GM12864 (cell line): ENCODE results near the gene OLFML2A.

Experiments
- DNase-seq: peaks from one replicate; pipeline ENCODE4 v3.0.0-alpha.2; 2011; ENCODE audit warnings: low read depth
- H3K4me3 ChIP-seq: 2 replicates; pipeline ENCODE4 v1.5.1; 2011; ENCODE audit warnings: mild to moderate bottlenecking, low read depth, low read length, control low read depth
- CTCF ChIP-seq: IDR thresholded peaks from 2 replicates; pipeline ENCODE4 v1.5.1; 2011; ENCODE audit warnings: low read depth, mild to moderate bottlenecking, moderate library complexity, low read length, control low read depth, inconsistent platforms; ENCODE audit errors: missing control alignments

The OLFML2A gene

GRCh38 chr9:124849801-124850200, 72.9 kb downstream of the OLFML2A start:
- TF ChIP-seq CTCF: no peak
- H3K4me3 ChIP-seq: no peak overlapping the region
- DNase-seq: no peak

GRCh38 chr9:124852121-124852828, 75.3 kb downstream of the OLFML2A start:
- TF ChIP-seq CTCF: no peak
- no peak overlapping the region for H3K4me3 ChIP-seq
- no peak for DNase-seq

GRCh38 chr9:124852829-124853531, 76.0 kb downstream of the OLFML2A start, which contains the start of gene WDR38:
Gene WDR38 (plus strand): TSS chr9:124853460. CDS start chr9:124853532, 72 bp downstream.
- peak within 1 kb of the TSS; percentile 55 for H3K4me3 ChIP-seq
- no peak for DNase-seq
- peak; percentile 84 for TF ChIP-seq CTCF

- H3K4me3 ChIP-seq: peak overlapping the region; percentile 55
- TF ChIP-seq CTCF: no peak
- no peak for DNase-seq
Observed at GRCh38 chr9:124853605-124854143, 76.7 kb downstream of the OLFML2A start.

- TF ChIP-seq CTCF: no peak
- no peak overlapping the region for H3K4me3 ChIP-seq
- no peak for DNase-seq
Observed at GRCh38 chr9:124854161-124854560, 77.2 kb downstream of the OLFML2A start.

- no peak for DNase-seq
- H3K4me3 ChIP-seq: no peak overlapping the region
- TF ChIP-seq CTCF: no peak
Observed at GRCh38 chr9:124854822-124855221, 77.9 kb downstream of the OLFML2A start.

GRCh38 chr9:124855566-124855943, 78.6 kb downstream of the OLFML2A start:
- TF ChIP-seq CTCF: no peak
- no peak overlapping the region for H3K4me3 ChIP-seq
- no peak for DNase-seq
